NT2/D1 (cell line): Measurements from ENCODE around the gene NEK10.

Experiments
- DNase-seq: peaks from one replicate; pipeline ENCODE4 v3.0.0-alpha.2; 2011; ENCODE audit warnings: low read depth, low spot score
- H3K27me3 ChIP-seq: 2 replicates; pipeline ENCODE4 v1.6.0; 2011; ENCODE audit warnings: mild to moderate bottlenecking; ENCODE audit not compliant: insufficient read length, insufficient read depth
- H3K36me3 ChIP-seq: 2 replicates; pipeline ENCODE4 v1.6.1; 2011; ENCODE audit warnings: mild to moderate bottlenecking, low read length, mixed read lengths; ENCODE audit not compliant: insufficient read depth, insufficient read length
- H3K4me1 ChIP-seq: 2 replicates; pipeline ENCODE4 v1.5.1; 2011; ENCODE audit not compliant: insufficient read depth, insufficient read length
- H3K4me3 ChIP-seq: 2 replicates; pipeline ENCODE4 v1.5.1; 2011; ENCODE audit warnings: low read depth; ENCODE audit not compliant: insufficient read length
- H3K9ac ChIP-seq: 2 replicates; pipeline ENCODE4 v1.6.0; 2011; ENCODE audit warnings: low read depth; ENCODE audit not compliant: insufficient read length
- H3K9me3 ChIP-seq: 2 replicates; pipeline ENCODE4 v1.5.1; 2011; ENCODE audit warnings: mild to moderate bottlenecking, low read length; ENCODE audit not compliant: insufficient read depth
- SUZ12 ChIP-seq: IDR thresholded peaks from 2 replicates; pipeline ENCODE4 v1.6.1; 2011; ENCODE audit not compliant: insufficient read length, insufficient read depth; ENCODE audit errors: extremely low read depth
- YY1 ChIP-seq: IDR thresholded peaks from 2 replicates; pipeline ENCODE4 v1.6.1; 2011; ENCODE audit not compliant: insufficient read length, insufficient read depth
- ZNF274 ChIP-seq: IDR thresholded peaks from 2 replicates; pipeline ENCODE4 v1.6.1; 2011; ENCODE audit warnings: mild to moderate bottlenecking, low read depth, low read length

NEK10 gene

GRCh38 chr3:27345959-27346865, 23.0 kb downstream of the NEK10 start:
- Histone ChIP-seq H3K4me1 (no peaks in the 10 kb centered on the region), H3K4me3 (no peak overlapping the region), H3K36me3 (no peaks in the 10 kb centered on the region), H3K9me3 (no peaks in the 10 kb centered on the region), H3K9ac (no peak overlapping the region), H3K27me3 (no peaks in the 10 kb centered on the region)
- DNase-seq = no peak
- no peak for TF ChIP-seq YY1
- no peak for TF ChIP-seq SUZ12
- no peak for TF ChIP-seq ZNF274

GRCh38 chr3:27345493-27345892, 23.7 kb downstream of the NEK10 start:
- no peaks in the 10 kb centered on the region for H3K27me3 ChIP-seq
- TF ChIP-seq YY1 (no peak), ZNF274 (no peak), SUZ12 (no peak)
- no peak overlapping the region for H3K9ac ChIP-seq
- no peaks in the 10 kb centered on the region for H3K4me1 ChIP-seq
- no peak for DNase-seq
- no peaks in the 10 kb centered on the region for H3K36me3 ChIP-seq
- no peaks in the 10 kb centered on the region for H3K9me3 ChIP-seq
- no peak overlapping the region for H3K4me3 ChIP-seq

- Histone ChIP-seq H3K4me1 (no peaks in the 10 kb centered on the region), H3K9me3 (no peaks in the 10 kb centered on the region), H3K36me3 (no peaks in the 10 kb centered on the region), H3K9ac (no peak overlapping the region), H3K27me3 (no peaks in the 10 kb centered on the region), H3K4me3 (no peak overlapping the region)
- TF ChIP-seq YY1 = no peak
- TF ChIP-seq SUZ12 = no peak
- TF ChIP-seq ZNF274 = no peak
- no peak for DNase-seq
Observed at GRCh38 chr3:27345045-27345444, 24.1 kb downstream of the NEK10 start.

- no peak overlapping the region for H3K4me3 ChIP-seq
- H3K27me3 ChIP-seq = no peaks in the 10 kb centered on the region
- H3K9me3 ChIP-seq = no peaks in the 10 kb centered on the region
- no peak overlapping the region for H3K9ac ChIP-seq
- TF ChIP-seq SUZ12 (no peak), YY1 (no peak)
- DNase-seq = no peak
- H3K36me3 ChIP-seq = no peaks in the 10 kb centered on the region
- no peaks in the 10 kb centered on the region for H3K4me1 ChIP-seq
Observed at GRCh38 chr3:27344192-27344591, 25.0 kb downstream of the NEK10 start.

- Histone ChIP-seq H3K4me1 (no peaks in the 10 kb centered on the region), H3K36me3 (no peaks in the 10 kb centered on the region)
- TF ChIP-seq YY1 = no peak
- no peak for TF ChIP-seq SUZ12
- no peak for TF ChIP-seq ZNF274
Observed at GRCh38 chr3:27342267-27342666, 26.9 kb downstream of the NEK10 start.

GRCh38 chr3:27340534-27340933, 28.6 kb downstream of the NEK10 start:
- Histone ChIP-seq H3K36me3 (no peaks in the 10 kb centered on the region), H3K4me1 (no peaks in the 10 kb centered on the region), H3K9ac (no peak overlapping the region), H3K9me3 (no peaks in the 10 kb centered on the region), H3K4me3 (no peak overlapping the region), H3K27me3 (no peaks in the 10 kb centered on the region)
- TF ChIP-seq SUZ12 (no peak), YY1 (no peak), ZNF274 (no peak)
- no peak for DNase-seq

More at GRCh38 chr3:27342267-27342666, 26.9 kb downstream of the NEK10 start:
- no peak overlapping the region for H3K9ac ChIP-seq
- H3K4me3 ChIP-seq = no peak overlapping the region
- no peaks in the 10 kb centered on the region for H3K9me3 ChIP-seq
- H3K27me3 ChIP-seq = no peaks in the 10 kb centered on the region
- DNase-seq = no peak

DNA sequence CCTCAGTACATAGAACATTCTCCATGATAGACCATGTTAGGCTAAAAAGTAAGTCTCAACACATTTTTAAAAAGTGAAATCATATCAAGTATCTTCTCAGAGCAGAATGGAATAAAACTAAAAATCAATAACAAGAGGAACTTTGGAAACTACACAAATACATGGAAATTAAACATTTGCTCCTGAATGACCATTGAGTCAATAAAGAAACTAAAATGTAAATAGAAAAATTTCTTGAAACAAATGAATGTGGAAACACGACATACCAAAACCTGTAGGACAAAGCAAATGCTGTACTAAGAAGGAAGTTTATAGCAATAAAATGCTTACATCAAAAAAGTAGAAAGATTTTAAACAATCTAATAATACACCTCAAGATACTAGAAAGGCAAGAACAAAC, 33.6 kb downstream of the NEK10 start:
- Histone ChIP-seq H3K27me3 (no peaks in the 10 kb centered on the region), H3K4me1 (no peaks in the 10 kb centered on the region), H3K9me3 (no peaks in the 10 kb centered on the region), H3K4me3 (no peak overlapping the region), H3K36me3 (no peaks in the 10 kb centered on the region), H3K9ac (no peak overlapping the region)
- TF ChIP-seq YY1 (no peak), ZNF274 (no peak), SUZ12 (no peak)
- DNase-seq = no peak
